GM23338 (cell line): ENCODE data around the gene IL24. TPM values are rescaled to one million over a fixed set of nuclear protein-coding genes. Genes with fewer than 3 reads are reported as not detected.

ENCODE experiments used
- ATAC-seq: fragments of 200-7000 bp; cut with Tn5 transposase; 3 replicates; pipeline ENCODE4 v1.9.1; 2020
- DNase-seq: peaks from one replicate; pipeline ENCODE4 v3.0.0-alpha.2; 2015; ENCODE audit warnings: low spot score
- H2AFZ ChIP-seq: fragments of 200-600 bp; sonication (generic); 2 replicates; pipeline ENCODE4 v1.8.0; 2016; ENCODE audit warnings: antibody characterized with exemption, mild to moderate bottlenecking, moderate library complexity
- H3F3A ChIP-seq: fragments of 200-600 bp; sonication (generic); replicated peaks from 2 replicates; pipeline ENCODE4 v1.8.0; 2017; ENCODE audit warnings: antibody characterized with exemption, mixed run types, low read depth
- H3K27ac ChIP-seq: fragments of 200-600 bp; sonication (generic); 2 replicates; pipeline ENCODE4 v1.6.1; 2016; ENCODE audit warnings: low read depth
- H3K27me3 ChIP-seq: fragments of 200-600 bp; sonication (generic); 2 replicates; pipeline ENCODE4 v1.8.0; 2016; ENCODE audit warnings: mild to moderate bottlenecking, mixed run types, moderate library complexity; ENCODE audit not compliant: insufficient read depth
- H3K36me3 ChIP-seq: fragments of 200-600 bp; sonication (generic); 2 replicates; pipeline ENCODE4 v1.8.0; 2016; ENCODE audit warnings: mild to moderate bottlenecking; ENCODE audit not compliant: insufficient read depth
- H3K4me1 ChIP-seq: fragments of 200-600 bp; sonication (generic); 2 replicates; pipeline ENCODE4 v1.8.0; 2016; ENCODE audit warnings: mild to moderate bottlenecking, moderate library complexity; ENCODE audit not compliant: insufficient read depth
- H3K4me2 ChIP-seq: fragments of 200-600 bp; sonication (generic); 2 replicates; pipeline ENCODE4 v1.7.1; 2017; ENCODE audit warnings: mixed run types
- H3K4me3 ChIP-seq: fragments of 200-600 bp; sonication (generic); 2 replicates; pipeline ENCODE4 v1.6.1; 2016; ENCODE audit warnings: mixed run types
- H3K79me2 ChIP-seq: fragments of 200-600 bp; sonication (generic); replicated peaks from 2 replicates; pipeline ENCODE4 v1.8.0; 2017; ENCODE audit warnings: mild to moderate bottlenecking; ENCODE audit not compliant: insufficient read depth
- H3K9me2 ChIP-seq: fragments of 200-600 bp; sonication (generic); 2 replicates; pipeline ENCODE4 v1.8.0; 2017; ENCODE audit not compliant: insufficient read depth
- H4K20me1 ChIP-seq: fragments of 200-600 bp; sonication (generic); replicated peaks from 2 replicates; pipeline ENCODE4 v1.8.0; 2017; ENCODE audit warnings: mild to moderate bottlenecking; ENCODE audit not compliant: insufficient read depth
- H3K27ac Mint-ChIP-seq: 2 replicates; pipeline ENCODE4 v1.8.0; 2020; ENCODE audit warnings: inconsistent platforms, mild to moderate bottlenecking, moderate library complexity, mixed read lengths
- H3K27me3 Mint-ChIP-seq: 3 replicates; pipeline ENCODE4 v1.8.0; 2022; ENCODE audit warnings: low read depth, mild to moderate bottlenecking, moderate library complexity, mixed read lengths, inconsistent platforms; ENCODE audit not compliant: insufficient read depth, poor library complexity
- H3K36me3 Mint-ChIP-seq: 3 replicates; pipeline ENCODE4 v1.8.0; 2021; ENCODE audit warnings: low read depth, mild to moderate bottlenecking, inconsistent platforms, moderate library complexity, mixed read lengths
- H3K4me1 Mint-ChIP-seq: 3 replicates; pipeline ENCODE4 v1.8.0; 2020; ENCODE audit warnings: mild to moderate bottlenecking, inconsistent platforms, mixed read lengths
- H3K4me3 Mint-ChIP-seq: 3 replicates; pipeline ENCODE4 v1.8.0; 2021; ENCODE audit warnings: moderate library complexity, mild to moderate bottlenecking, inconsistent platforms, mixed read lengths
- H3K9me3 Mint-ChIP-seq: 3 replicates; pipeline ENCODE4 v1.8.0; 2020; ENCODE audit warnings: moderate library complexity, mild to moderate bottlenecking, inconsistent platforms, mixed read lengths
- CREB1 ChIP-seq: fragments of 250-450 bp; sonication (Bioruptor Pico); IDR thresholded peaks from 2 replicates; pipeline ENCODE4 v1.5.0; 2020; ENCODE audit warnings: low read depth, mild to moderate bottlenecking, moderate library complexity
- EZH2 ChIP-seq: fragments of 200-600 bp; sonication (generic); IDR thresholded peaks from one replicate; pipeline ENCODE4 v1.8.0; 2017; ENCODE audit warnings: antibody characterized with exemption, mild to moderate bottlenecking, low read depth; ENCODE audit not compliant: unreplicated experiment
- EZH2phosphoT487 ChIP-seq: fragments of 200-600 bp; sonication (generic); IDR thresholded peaks from one replicate; pipeline ENCODE4 v1.8.1; 2018; ENCODE audit warnings: antibody characterized with exemption; ENCODE audit not compliant: unreplicated experiment
- JUNB ChIP-seq: IDR thresholded peaks from one replicate; pipeline ENCODE4 v1.6.1; 2016; ENCODE audit warnings: antibody characterized with exemption; ENCODE audit not compliant: unreplicated experiment
- NANOG ChIP-seq: IDR thresholded peaks from 2 replicates; pipeline ENCODE4 v1.6.1; 2016; ENCODE audit warnings: antibody characterized with exemption, borderline replicate concordance
- POLR2AphosphoS5 ChIP-seq: IDR thresholded peaks from 2 replicates; pipeline ENCODE4 v1.6.1; 2016; ENCODE audit warnings: antibody characterized with exemption, low read depth
- STAT1 ChIP-seq: IDR thresholded peaks from one replicate; pipeline ENCODE4 v1.6.1; 2016; ENCODE audit warnings: antibody characterized with exemption; ENCODE audit not compliant: unreplicated experiment
- ZNF114 ChIP-seq: fragments of 250-450 bp; sonication (Bioruptor Pico); IDR thresholded peaks from 2 replicates; pipeline ENCODE4 v1.5.0; 2020; ENCODE audit warnings: mild to moderate bottlenecking, moderate library complexity
- ZNF331 ChIP-seq: fragments of 250-450 bp; sonication (Bioruptor Pico); IDR thresholded peaks from 2 replicates; pipeline ENCODE4 v1.5.0; 2020; ENCODE audit warnings: low read depth, mild to moderate bottlenecking, moderate library complexity
- polyA plus RNA-seq: library from polyadenylated mRNA; unstranded; fragments of >200 nt; fragmentation: Nextera tagmentation; extraction: Ambion mirVana; gene quantifications from 2 replicates; pipeline ENCODE4 v1.2.1, GENCODE V29; 2016
- total RNA-seq: library from RNA; depleted of rRNA; stranded (reverse); fragments of >200 nt; shearing (Covaris generic); gene quantifications from 2 replicates; pipeline ENCODE4 v1.2.3, GENCODE V29; 2014
- TF ChIP-seq, protein P1 (sequence below): IDR thresholded peaks from 2 replicates; pipeline ENCODE4 v1.6.1; 2016; ENCODE audit warnings: antibody characterized with exemption
- TF ChIP-seq, protein P2 (sequence below), 2 experiments: fragments of 200-600 bp in 1 of 2; sonication (generic) in 1 of 2; conservative IDR thresholded peaks; 2 replicates each; pipeline versions ENCODE4 v1.5.1 to v1.6.1; 2016 to 2017; ENCODE audit warnings: antibody characterized with exemption in 2 of 2, low read depth in 2 of 2, mild to moderate bottlenecking in 2 of 2, moderate library complexity in 1 of 2
- TF ChIP-seq, protein P3 (sequence below): fragments of 250-450 bp; sonication (Bioruptor Pico); IDR thresholded peaks from 2 replicates; pipeline ENCODE4 v1.5.0; 2020; ENCODE audit warnings: mild to moderate bottlenecking, moderate library complexity

IL24 gene
- total and polyA plus RNA-seq, 2 experiments from 2014 or later = not detected

DNA sequence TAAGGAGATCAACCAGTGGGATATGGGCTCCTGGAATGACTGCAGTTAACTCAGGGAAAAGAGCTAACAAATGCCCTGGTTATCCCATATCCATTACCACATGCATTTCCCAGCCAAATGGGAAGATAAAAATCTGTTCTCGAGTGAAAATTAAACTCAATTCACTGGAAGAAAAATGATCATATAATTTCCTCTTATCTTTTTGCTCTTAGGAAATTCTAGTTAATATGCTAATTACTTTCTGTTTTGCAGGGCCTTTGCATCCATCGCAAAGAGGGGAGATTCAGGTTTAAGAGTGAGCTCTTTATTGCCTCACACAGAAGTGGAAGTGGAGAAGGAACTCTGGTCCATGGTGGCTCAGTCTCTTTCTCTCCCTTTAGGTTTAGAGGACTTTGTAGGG lies 3.9 kb upstream of the IL24 start:
- H3K4me1 Mint-ChIP-seq = peaks cover 19% of the 10 kb centered on the region
- H3K4me1 ChIP-seq = peaks cover 18% of the 10 kb centered on the region
- 0 out of 2 replicates have a peak, but pooled peaks cover 10% of the 10 kb centered on the region for H3K9me2 ChIP-seq
- no peaks in the 10 kb centered on the region for H3K9me3 Mint-ChIP-seq
- DNase-seq (no peak), ATAC-seq (no peak)
- H3K36me3 Mint-ChIP-seq = no peaks in the 10 kb centered on the region
- no peaks in the 10 kb centered on the region for H4K20me1 ChIP-seq
- H3K36me3 ChIP-seq = no peaks in the 10 kb centered on the region; the same call in 1 of the 2 replicates
- no peak overlapping the region for H3K27ac ChIP-seq
- no peak overlapping the region for H3K4me3 ChIP-seq
- no peak for TF ChIP-seq POLR2AphosphoS5
- no peak for TF ChIP-seq CREB1 (CRISPR knock-in tag)
- TF ChIP-seq, protein P1, sequence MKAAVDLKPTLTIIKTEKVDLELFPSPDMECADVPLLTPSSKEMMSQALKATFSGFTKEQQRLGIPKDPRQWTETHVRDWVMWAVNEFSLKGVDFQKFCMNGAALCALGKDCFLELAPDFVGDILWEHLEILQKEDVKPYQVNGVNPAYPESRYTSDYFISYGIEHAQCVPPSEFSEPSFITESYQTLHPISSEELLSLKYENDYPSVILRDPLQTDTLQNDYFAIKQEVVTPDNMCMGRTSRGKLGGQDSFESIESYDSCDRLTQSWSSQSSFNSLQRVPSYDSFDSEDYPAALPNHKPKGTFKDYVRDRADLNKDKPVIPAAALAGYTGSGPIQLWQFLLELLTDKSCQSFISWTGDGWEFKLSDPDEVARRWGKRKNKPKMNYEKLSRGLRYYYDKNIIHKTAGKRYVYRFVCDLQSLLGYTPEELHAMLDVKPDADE = no peak
- no peak for TF ChIP-seq ZNF331 (CRISPR knock-in tag)
- TF ChIP-seq EZH2phosphoT487 = no peak
- no peak for TF ChIP-seq NANOG
- no peak for TF ChIP-seq STAT1
- no peak for TF ChIP-seq EZH2
- H3K4me3 Mint-ChIP-seq = no peak overlapping the region
- H3F3A ChIP-seq = no peaks in the 10 kb centered on the region
- H2AFZ ChIP-seq = no peak overlapping the region
- no peak overlapping the region for H3K4me2 ChIP-seq
- peaks cover 7% of the 10 kb centered on the region for H3K27me3 Mint-ChIP-seq
- no peaks in the 10 kb centered on the region for H3K27me3 ChIP-seq
- H3K27ac Mint-ChIP-seq = no peak overlapping the region
- no peaks in the 10 kb centered on the region for H3K79me2 ChIP-seq

DNA sequence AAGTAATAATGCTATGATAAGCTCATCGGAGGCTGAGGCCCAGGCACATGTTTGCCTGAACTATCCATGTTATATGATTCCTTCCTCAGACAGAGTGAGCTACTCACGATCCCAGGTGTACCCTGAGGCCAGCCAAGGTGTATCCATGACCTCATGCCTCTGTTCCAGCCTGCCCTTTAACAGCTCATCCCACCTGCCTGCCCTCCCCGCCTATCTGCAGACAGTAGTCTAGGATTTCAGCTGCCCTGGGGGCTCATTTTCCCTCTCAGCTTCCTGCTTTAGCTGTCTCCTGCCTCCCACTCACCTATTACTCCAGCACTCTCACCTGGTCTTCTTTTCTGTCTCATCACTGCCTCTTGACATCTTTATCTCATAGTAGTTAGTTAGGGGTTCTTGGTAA lies 1.9 kb upstream of the IL24 start:
- no peak overlapping the region for H3K4me3 ChIP-seq
- no peaks in the 10 kb centered on the region; the same call in 1 of the 2 replicates for H3K36me3 ChIP-seq
- H3K4me1 ChIP-seq = peaks cover 11% of the 10 kb centered on the region
- no peaks in the 10 kb centered on the region for H3K27me3 ChIP-seq
- DNase-seq = no peak
- H3K79me2 ChIP-seq = no peaks in the 10 kb centered on the region
- H3K9me2 ChIP-seq = 0 out of 2 replicates have a peak, but pooled peaks cover 10% of the 10 kb centered on the region
- no peaks in the 10 kb centered on the region for H3F3A ChIP-seq
- Mint-ChIP-seq H3K36me3 (no peaks in the 10 kb centered on the region), H3K27ac (no peak overlapping the region), H3K4me3 (no peak overlapping the region), H3K4me1 (peaks cover 14% of the 10 kb centered on the region), H3K27me3 (peaks cover 7% of the 10 kb centered on the region), H3K9me3 (no peaks in the 10 kb centered on the region)
- H2AFZ ChIP-seq = 0 out of 2 replicates have a peak overlapping the region, but pooled peaks have one; percentile 43
- no peak for ATAC-seq
- no peaks in the 10 kb centered on the region for H4K20me1 ChIP-seq
- H3K27ac ChIP-seq = no peak overlapping the region
- no peak overlapping the region for H3K4me2 ChIP-seq
- TF ChIP-seq JUNB (no peak), CREB1 (CRISPR knock-in tag) (no peak), EZH2 (no peak), NANOG (no peak), ZNF114 (CRISPR knock-in tag) (no peak), ZNF331 (CRISPR knock-in tag) (no peak), STAT1 (no peak)
- TF ChIP-seq, protein P1 = no peak
- TF ChIP-seq, protein P2, sequence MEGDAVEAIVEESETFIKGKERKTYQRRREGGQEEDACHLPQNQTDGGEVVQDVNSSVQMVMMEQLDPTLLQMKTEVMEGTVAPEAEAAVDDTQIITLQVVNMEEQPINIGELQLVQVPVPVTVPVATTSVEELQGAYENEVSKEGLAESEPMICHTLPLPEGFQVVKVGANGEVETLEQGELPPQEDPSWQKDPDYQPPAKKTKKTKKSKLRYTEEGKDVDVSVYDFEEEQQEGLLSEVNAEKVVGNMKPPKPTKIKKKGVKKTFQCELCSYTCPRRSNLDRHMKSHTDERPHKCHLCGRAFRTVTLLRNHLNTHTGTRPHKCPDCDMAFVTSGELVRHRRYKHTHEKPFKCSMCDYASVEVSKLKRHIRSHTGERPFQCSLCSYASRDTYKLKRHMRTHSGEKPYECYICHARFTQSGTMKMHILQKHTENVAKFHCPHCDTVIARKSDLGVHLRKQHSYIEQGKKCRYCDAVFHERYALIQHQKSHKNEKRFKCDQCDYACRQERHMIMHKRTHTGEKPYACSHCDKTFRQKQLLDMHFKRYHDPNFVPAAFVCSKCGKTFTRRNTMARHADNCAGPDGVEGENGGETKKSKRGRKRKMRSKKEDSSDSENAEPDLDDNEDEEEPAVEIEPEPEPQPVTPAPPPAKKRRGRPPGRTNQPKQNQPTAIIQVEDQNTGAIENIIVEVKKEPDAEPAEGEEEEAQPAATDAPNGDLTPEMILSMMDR (conservative IDR thresholded peaks at IDR 0.05; ENCODE audit: low read depth in 2 of 2) = no peak
- TF ChIP-seq, protein P3, sequence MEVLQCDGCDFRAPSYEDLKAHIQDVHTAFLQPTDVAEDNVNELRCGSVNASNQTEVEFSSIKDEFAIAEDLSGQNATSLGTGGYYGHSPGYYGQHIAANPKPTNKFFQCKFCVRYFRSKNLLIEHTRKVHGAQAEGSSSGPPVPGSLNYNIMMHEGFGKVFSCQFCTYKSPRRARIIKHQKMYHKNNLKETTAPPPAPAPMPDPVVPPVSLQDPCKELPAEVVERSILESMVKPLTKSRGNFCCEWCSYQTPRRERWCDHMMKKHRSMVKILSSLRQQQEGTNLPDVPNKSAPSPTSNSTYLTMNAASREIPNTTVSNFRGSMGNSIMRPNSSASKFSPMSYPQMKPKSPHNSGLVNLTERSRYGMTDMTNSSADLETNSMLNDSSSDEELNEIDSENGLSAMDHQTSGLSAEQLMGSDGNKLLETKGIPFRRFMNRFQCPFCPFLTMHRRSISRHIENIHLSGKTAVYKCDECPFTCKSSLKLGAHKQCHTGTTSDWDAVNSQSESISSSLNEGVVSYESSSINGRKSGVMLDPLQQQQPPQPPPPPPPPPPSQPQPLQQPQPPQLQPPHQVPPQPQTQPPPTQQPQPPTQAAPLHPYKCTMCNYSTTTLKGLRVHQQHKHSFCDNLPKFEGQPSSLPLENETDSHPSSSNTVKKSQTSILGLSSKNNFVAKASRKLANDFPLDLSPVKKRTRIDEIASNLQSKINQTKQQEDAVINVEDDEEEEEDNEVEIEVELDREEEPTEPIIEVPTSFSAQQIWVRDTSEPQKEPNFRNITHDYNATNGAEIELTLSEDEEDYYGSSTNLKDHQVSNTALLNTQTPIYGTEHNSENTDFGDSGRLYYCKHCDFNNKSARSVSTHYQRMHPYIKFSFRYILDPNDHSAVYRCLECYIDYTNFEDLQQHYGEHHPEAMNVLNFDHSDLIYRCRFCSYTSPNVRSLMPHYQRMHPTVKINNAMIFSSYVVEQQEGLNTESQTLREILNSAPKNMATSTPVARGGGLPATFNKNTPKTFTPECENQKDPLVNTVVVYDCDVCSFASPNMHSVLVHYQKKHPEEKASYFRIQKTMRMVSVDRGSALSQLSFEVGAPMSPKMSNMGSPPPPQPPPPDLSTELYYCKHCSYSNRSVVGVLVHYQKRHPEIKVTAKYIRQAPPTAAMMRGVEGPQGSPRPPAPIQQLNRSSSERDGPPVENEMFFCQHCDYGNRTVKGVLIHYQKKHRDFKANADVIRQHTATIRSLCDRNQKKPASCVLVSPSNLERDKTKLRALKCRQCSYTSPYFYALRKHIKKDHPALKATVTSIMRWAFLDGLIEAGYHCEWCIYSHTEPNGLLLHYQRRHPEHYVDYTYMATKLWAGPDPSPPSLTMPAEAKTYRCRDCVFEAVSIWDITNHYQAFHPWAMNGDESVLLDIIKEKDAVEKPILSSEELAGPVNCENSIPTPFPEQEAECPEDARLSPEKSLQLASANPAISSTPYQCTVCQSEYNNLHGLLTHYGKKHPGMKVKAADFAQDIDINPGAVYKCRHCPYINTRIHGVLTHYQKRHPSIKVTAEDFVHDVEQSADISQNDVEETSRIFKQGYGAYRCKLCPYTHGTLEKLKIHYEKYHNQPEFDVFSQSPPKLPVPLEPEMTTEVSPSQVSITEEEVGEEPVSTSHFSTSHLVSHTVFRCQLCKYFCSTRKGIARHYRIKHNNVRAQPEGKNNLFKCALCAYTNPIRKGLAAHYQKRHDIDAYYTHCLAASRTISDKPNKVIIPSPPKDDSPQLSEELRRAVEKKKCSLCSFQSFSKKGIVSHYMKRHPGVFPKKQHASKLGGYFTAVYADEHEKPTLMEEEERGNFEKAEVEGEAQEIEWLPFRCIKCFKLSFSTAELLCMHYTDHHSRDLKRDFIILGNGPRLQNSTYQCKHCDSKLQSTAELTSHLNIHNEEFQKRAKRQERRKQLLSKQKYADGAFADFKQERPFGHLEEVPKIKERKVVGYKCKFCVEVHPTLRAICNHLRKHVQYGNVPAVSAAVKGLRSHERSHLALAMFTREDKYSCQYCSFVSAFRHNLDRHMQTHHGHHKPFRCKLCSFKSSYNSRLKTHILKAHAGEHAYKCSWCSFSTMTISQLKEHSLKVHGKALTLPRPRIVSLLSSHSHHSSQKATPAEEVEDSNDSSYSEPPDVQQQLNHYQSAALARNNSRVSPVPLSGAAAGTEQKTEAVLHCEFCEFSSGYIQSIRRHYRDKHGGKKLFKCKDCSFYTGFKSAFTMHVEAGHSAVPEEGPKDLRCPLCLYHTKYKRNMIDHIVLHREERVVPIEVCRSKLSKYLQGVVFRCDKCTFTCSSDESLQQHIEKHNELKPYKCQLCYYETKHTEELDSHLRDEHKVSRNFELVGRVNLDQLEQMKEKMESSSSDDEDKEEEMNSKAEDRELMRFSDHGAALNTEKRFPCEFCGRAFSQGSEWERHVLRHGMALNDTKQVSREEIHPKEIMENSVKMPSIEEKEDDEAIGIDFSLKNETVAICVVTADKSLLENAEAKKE (CRISPR knock-in tag) = no peak
